Measurements from ENCODE around the gene JMJD1C.
"Not testable (repeated sequence)": the region's sequence is repeated elsewhere in the genome, so short reads cannot be mapped to it uniquely, and the experiment has no call there.

DNA sequence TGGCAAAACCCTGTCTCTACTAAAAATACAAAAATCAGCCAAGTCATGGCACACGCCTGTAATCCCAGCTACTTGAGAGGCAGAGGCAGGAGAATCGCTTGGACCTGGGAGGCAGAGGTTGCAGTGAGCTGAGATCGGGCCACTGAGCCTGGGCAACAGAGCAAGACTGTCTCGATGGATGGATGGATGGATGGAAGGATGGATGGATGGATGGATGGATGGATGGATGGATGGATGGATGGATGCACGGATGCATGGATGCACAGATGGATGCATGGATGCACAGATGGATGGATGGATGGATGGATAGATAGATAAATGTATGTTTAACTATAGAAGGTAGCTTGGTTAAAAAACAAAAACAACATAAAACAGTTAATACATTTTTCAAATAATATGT, 34.8 kb upstream of the JMJD1C start:
- not testable (repeated sequence) for TF ChIP-seq POLR2A (IDR thresholded peaks at IDR 0.05)
- TF ChIP-seq, protein P1, sequence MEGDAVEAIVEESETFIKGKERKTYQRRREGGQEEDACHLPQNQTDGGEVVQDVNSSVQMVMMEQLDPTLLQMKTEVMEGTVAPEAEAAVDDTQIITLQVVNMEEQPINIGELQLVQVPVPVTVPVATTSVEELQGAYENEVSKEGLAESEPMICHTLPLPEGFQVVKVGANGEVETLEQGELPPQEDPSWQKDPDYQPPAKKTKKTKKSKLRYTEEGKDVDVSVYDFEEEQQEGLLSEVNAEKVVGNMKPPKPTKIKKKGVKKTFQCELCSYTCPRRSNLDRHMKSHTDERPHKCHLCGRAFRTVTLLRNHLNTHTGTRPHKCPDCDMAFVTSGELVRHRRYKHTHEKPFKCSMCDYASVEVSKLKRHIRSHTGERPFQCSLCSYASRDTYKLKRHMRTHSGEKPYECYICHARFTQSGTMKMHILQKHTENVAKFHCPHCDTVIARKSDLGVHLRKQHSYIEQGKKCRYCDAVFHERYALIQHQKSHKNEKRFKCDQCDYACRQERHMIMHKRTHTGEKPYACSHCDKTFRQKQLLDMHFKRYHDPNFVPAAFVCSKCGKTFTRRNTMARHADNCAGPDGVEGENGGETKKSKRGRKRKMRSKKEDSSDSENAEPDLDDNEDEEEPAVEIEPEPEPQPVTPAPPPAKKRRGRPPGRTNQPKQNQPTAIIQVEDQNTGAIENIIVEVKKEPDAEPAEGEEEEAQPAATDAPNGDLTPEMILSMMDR (IDR thresholded peaks at IDR 0.05): not testable (repeated sequence)
